Stimulated activated CD8-positive, alpha-beta memory T cell treated with anti-CD3 and anti-CD28 coated beads, Interleukin-4, amount 100 ng/mL, for 48 hours (primary cell): ENCODE data around the gene STK35.
A peak's percentile ranks its signal among the peaks of the same experiment; 100 is the strongest.
"Not testable (repeated sequence)": the region's sequence is repeated elsewhere in the genome, so short reads cannot be mapped to it uniquely, and the experiment has no call there.

ENCODE experiments used
- DNase-seq: peaks from one replicate; pipeline ENCODE4 v3.0.0-alpha.2; 2020

STK35 gene

GRCh38 chr20:2163757-2164156, 62.1 kb downstream of the STK35 start:
- no peak for DNase-seq

DNA sequence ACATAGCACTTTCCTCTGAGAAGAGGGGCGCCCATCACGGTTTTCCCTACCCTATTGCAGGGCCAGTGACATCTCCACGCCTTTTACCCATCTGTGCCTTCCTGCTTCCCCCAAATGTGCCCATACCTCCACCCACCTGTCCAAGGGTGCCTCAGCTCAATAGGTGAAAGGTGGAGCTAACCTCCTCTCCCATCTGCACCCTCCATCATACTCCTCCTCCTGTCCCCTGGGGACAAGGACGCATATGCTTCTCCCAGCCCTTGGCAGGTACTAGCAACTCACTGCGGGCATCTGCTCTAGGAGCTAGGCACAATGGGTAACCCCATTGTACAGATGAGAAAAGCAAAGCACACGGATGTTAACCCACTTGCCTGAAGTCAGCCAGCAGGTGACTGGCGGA, 62.8 kb downstream of the STK35 start:
- DNase-seq = no peak

GRCh38 chr20:2164966-2165365, 63.3 kb downstream of the STK35 start:
- DNase-seq = no peak

GRCh38 chr20:2165871-2166270, 64.2 kb downstream of the STK35 start:
- no peak for DNase-seq

- DNase-seq = no peak
These were observed 65.5 kb downstream of the STK35 start for GRCh38 chr20:2167112-2167511.

DNA sequence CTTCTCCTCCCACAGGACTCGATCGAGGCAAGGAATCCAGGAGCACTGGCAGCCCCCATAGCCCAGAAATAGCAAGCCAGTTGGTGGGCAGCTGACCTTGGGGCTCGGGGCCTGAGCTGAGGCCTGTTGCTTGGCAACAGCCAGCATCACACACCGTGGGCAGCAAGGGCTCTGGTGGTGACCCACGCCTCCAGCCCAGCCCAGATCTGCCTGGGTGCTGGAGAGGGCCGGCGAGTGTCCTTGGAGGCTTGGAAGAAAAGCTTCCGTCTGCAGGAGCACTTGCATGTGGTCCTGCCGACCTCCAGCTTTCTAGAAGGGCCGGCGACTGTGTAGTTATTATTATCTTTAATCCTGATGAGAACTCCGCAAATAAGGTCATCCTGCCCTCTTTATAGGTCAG, 67.3 kb downstream of the STK35 start:
- DNase-seq = no peak

GRCh38 chr20:2169456-2170088, 67.9 kb downstream of the STK35 start:
- peak; percentile 12 for DNase-seq

DNA sequence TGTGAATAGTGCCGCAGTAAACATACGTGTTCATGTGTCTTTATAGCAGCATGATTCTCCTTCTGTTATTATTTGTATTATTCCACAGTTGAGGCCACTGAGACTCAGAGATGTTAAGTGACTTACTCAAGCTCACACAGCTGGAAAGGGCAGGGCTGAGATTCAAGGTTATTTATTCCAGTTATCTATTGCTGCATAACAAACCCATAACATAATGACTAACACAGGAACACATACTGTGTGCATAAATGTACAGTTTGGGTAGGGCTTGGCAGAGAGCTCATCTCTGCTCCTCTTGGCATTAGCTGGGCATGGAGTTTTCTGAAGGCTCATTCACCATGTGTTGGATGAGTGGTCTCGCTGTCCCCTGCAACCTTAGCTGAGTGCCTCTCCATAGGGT, 68.8 kb downstream of the STK35 start:
- DNase-seq = no peak

DNA sequence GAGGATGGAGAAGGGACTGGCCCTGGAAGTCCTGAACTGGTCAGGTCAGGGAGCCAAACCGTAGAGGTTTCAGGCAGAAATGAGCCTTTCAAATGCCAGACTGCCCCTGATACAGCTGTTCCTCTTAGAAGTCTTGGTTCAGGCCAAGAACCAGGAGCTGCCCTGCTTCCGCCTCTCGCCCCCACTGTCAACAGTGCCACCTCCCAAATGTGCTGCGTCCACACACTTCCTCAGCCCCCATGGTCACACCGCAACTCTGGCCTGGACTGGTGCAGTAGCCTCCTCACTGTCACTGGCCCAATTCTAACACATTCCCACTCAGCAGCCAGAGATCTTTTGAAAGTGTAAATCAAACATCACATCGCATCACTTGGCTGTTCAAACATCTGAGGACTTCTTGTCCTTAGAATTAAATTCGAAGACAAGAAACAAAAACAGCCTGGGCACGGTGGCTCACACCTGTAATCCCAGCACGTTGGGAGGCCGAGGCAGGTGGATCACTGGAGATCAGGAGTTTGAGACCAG, 69.7 kb downstream of the STK35 start:
- no peak for DNase-seq

DNA sequence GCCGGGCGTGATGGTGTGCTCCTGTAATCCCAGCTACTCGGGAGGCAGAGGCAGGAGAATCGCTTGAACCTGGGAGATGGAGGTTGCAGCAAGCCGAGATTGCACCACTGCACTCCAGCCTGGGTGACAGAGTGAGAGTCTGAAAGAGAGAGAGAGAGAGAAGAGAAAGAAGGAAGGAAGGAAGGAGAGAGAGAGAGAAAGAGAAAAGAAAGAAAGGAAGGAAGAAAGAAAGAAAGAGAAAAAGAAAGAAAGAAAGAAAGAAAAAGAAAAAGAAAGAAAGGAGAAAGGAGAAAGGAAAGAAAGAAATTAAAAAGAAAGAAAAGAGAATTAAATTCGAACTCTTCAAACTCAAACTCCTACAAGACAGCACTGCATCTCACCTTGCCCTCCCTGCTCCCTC, 70.2 kb downstream of the STK35 start:
- DNase-seq = not testable (repeated sequence)

DNA sequence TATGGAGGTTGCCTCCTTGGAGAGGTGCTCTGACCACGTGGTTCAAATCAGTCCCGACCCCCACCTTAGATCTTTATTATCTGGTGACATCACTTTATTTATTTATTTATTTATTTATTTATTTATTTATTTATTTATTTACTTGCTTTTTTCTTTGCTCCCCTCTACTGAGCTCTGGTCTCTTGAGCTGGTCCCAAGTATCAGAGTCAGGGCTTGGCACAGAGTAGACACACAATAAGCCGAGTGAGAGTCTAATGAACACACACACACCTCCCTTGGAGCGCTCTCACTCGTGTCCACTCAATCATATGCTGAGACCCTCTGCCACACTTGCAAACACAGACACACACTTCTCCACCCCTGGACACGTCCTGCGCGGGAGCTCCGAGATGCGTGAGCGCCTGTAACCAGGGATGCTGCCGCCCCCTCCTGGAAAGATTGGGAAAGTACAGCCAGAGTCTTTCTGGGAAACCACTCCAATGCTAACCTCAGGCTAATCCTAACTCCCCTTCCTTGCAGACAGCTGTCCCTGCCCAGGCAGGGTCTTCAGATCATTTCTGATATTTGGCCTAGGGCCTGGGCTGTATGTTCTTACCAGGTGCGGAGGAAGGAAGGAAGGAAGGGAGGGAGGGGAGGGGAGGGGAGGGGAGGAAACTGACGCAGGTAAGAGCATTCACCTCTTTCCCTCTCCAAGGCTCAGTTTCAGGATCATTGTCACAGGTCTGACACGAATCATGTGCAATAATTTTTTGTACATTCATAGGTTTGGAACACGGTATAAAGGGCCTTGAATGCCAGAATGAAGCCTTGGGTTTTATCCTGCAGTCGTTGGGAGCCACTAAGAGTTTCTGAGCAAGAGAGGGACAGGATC, 70.9 kb downstream of the STK35 start:
- DNase-seq = peak; percentile 80

DNA sequence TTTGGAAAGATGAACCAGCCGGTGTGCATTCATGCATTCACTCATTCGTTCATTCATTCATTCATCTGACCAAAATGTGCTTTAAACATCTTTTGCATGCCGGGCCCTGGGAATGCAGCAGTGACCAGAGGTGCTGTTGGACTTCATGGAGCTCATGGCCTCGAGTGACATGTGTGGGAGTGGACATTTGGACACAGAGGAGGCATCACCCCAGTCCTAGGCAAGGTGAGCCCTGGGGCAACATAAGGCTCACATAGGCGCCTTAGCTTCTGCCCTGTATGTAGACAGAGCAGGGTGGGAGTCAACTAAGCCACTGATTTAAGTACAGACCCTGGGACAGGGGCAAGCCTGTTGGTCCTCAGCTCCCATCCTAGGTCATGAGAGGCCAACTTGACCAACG, 71.6 kb downstream of the STK35 start:
- no peak for DNase-seq

- DNase-seq = no peak
These were observed 72.4 kb downstream of the STK35 start for GRCh38 chr20:2174067-2174466.

GRCh38 chr20:2176946-2177345, 75.3 kb downstream of the STK35 start:
- DNase-seq = no peak

- DNase-seq = no peak
These were observed 76.9 kb downstream of the STK35 start for GRCh38 chr20:2178318-2179232.

DNA sequence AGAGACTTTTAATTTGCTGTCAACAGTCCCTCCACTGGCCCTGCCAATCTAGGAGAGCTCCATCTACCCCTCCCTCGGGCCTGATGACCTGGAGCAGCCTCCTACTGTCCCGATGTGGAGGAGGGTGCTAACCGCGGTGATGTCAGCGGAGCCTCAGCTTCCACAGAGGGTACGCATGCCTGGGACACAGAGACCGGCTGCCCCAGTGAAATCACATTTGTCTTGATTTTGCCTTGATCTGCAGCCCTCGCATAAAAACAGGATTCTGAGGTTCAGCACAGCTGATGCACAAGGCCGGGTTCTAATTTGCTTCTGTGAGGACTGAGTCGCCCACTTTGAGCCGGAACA, 77.6 kb downstream of the STK35 start:
- DNase-seq = no peak

DNA sequence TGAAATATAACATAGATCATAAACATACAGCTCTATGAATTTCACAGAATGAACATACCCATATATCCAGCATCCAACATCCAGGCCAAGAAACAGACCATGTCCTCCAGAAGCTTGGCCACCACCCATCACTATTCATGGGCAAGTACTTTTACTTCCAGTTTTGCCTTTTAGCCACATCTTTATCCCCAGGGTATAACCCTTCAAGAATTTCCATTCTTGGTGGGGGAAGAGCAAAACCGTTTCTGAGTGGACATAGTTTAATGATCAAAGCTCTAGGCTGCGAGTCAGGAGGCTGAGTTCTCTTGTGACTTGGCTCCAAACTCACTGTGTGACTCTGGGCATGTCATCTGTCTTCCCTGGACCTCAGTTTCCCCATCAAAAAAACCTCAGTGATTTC, 78.3 kb downstream of the STK35 start:
- no peak for DNase-seq

- no peak for DNase-seq
These were observed 81.8 kb downstream of the STK35 start for GRCh38 chr20:2183381-2183780.

DNA sequence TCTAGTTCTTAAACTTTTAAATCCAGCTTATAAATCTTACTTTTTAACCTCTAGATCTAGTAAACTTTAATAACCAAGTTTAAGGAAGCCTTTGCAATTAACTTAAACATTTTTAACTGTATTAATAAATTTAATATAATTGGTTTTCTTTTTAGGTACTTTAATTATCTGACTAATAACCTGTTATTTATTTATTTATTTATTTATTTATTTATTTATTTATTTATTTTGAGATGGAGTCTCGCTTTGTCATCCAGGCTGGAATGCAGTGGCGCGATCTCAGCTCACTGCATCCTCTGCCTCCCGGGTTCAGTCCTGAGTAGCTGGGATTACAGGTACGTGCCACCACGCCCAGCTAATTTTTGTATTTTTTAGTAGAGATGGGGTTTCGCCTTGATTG, 83.3 kb downstream of the STK35 start:
- not testable (repeated sequence) for DNase-seq

DNA sequence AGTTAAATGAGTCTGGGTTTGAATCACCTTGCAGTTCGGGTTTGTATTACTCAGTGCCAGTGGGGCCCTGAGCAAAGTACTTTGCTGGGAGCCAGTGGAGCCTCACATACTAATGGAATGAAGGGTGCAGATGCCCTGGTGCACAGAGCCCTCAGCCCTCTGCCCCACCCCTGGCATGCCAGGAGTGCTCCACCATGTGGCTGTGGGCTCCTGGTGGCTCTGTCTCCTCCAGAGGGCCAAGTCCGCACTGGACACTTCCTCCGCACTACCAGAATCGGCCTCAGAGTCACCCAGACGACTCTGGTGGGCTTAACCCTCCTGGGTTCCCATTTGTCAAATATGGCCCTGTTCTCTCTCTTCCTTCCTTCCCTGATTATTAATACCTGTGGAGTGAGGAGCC, 94.0 kb downstream of the STK35 start:
- DNase-seq = no peak

GRCh38 chr20:2197166-2197565, 95.5 kb downstream of the STK35 start:
- no peak for DNase-seq
